GM18909 (cell line): ENCODE measurements around the gene FBLN2.

Experiments
- ATAC-seq: cut with Tn5 transposase; IDR thresholded peaks from one replicate; pipeline ENCODE4 v1.9.1; 2021; ENCODE audit warnings: mild to moderate bottlenecking; ENCODE audit not compliant: unreplicated experiment, poor library complexity

The FBLN2 gene

DNA sequence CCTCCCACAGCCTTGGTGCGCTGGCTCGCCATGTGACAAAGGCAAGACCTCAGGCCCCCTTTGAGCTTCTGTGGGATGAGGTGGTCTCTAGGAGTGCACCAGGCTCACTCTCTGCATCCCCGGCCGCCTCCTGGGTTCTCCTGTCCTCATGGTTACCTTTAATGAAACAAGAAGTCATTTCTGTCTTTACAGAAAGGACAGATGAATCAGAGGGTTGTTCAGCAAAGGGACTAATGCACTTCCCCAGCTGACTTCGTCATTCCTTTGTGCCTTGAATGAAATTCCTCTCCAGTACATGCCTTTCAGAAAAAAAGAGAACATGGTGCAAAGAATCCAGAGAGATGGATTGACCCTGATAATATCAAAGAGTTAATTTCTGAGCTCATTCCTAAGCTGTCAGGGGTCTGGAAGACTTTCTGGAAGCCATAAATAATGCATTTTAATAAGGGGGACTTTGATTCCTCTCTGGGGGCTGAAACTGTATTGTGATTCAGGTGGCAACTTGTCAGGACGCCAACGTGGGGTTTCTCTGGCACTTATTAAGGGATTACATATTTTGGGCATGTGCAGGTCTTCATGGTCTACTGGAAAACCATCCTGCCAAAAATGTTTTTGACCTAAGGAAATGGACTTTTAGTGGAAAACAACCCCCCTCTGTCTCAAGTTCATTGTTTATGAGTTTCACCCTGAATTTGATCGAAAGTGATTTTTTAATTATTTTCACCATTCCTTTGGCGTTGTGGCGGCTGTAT, 122.7 kb downstream of the FBLN2 start:
- ATAC-seq, result no peak

DNA sequence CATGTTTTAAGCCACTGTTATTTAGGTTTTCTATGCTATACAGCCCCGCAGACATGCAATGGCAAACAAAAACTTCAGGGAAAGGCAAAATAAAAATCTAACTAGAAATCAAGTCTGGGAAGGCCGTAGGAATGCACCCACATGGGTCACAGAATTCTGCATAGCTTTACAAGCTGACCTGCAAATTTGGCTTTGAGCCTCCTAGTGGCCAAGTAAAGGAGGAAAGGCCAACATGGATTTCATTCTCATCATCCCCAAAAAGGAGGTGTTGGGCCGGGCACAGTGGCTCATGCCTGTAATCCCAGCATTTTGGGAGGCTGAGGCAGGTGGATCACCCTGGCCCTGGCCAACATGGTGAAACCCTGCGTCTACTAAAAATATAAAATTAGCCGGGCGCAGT, 124.3 kb downstream of the FBLN2 start:
- ATAC-seq, result no peak

DNA sequence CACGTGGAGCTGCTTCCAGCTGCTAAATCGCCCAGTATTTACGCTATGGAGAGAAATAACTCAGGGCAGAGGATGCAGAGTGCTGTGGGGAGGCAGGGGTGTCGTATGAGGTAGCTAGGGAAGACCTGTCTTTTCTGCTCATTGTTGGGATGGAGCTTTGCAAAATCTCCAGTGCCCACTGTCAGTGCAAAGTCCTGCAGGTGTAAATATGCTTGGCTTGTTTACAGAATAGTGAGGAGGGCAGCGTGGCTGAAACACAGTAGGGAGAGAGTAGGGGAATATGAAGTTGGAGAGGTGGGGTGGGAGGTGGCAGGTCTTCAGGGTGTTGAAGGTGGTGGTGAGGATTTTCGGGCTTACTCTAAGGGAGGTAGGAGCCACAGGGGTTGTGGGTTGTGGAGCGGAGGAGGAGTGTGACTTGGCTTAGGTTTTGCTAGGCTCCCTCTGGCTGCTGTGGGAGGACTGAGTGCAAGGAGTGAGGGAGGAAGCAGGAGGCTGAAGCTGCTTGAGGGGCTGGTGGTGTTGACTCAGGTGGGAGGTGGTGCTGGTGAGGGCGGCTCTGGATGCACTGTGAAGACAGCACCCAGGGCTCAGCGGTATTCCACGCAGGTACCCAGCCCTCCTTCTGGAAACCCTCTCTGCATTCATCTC, 125.7 kb downstream of the FBLN2 start:
- ATAC-seq, result no peak

DNA sequence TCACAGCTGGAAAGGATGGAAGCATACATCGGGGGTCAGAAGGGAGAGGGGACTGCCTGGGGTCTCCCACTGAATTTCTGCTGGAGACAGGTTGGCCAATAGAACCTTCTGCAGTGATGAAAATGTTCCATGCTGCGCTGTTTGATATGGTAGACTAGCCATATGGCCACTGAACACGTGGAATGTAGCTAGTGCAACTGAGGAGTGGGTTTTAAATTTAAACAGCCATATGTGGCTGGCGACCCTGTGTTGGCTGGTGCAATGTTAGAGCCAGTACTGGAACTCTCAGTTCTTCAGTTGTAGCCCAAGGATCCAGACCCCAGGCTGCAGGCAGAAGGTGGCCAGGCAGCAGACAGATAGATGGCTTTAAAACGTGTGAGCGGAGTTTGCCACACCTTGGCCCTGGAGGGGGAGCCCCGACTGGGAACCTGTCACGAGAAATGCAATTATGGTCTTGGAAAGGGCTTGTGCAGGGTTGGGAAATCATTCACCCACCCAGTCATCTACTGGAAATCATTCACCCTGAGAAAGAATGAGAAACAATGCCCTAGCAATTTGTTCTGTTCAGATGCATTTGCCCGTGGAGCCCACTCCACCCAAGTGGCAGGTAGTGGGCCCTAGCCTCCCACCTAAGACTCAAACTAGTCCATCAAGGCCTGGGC, 127.6 kb downstream of the FBLN2 start:
- ATAC-seq, result no peak

DNA sequence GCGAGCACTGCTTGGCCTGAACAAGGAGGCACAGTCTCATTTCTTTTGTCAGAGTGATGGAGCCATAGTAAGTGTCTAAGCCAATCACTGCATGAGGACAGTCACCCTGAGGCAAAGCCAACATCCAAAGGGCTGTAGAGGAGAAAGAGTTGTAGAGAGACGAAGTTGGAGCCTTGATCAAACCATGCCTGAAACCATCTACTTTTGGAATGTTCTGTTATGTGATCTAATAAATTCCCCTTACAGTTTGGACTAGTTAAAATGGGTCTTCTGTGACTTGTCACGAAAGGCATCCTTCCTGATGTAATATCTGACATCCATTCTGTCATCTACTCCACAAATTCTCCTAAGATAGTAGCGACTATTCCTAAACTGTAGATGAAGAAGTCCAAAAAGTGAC, 128.3 kb downstream of the FBLN2 start:
- no peak for ATAC-seq

DNA sequence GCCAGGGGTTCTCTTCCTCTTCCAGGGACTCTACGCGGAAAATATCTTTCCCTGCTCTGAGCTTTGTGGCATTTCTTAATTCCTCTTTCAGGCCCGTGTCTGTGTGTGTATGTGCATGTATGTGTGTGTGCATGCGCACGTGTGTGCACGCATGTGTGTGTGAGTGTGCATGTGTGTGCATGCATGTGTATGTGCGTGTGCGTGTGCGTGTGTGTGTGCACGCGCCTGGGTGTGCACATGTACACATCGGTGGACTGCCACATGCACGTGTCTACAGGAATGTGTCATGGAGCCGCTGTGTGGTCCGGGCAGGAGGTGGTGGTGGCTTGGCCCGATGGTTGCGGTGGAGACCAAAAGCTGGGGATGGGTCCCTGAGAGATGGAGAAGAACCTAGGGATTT, 133.0 kb downstream of the FBLN2 start:
- no peak for ATAC-seq

DNA sequence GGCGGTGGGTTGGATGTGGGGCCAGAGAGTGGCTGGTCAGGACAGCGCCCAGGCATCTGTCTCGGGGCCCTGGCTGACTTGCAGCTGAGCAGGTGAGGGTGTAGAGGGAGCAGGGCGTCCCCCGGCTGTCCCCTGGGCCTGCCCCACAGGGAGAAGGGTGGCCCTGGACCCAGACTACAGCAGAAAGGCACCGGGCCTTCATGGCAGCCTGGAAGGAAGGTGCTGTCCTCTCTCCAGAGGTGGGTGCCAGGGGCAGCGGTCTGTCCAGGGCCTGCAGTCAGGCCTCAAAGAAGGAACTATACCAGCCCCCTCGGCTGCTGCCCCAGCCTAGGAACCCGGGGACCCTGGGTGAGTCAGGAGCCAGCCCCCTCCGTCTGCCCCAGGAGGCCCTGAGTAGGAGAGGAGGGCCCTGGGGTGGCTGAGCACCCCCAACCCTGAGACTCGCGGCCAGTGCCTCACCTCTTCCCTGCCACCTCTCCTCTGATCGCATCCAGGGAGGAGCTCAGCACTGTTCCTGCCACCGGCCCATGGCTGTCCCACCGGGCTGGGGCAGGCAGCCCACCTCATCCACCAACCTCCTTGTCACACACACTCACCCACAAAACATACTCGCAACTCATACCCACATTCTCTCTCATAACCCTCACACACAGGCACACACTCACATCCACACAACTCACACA, 133.5 kb downstream of the FBLN2 start:
- ATAC-seq, result no peak

DNA sequence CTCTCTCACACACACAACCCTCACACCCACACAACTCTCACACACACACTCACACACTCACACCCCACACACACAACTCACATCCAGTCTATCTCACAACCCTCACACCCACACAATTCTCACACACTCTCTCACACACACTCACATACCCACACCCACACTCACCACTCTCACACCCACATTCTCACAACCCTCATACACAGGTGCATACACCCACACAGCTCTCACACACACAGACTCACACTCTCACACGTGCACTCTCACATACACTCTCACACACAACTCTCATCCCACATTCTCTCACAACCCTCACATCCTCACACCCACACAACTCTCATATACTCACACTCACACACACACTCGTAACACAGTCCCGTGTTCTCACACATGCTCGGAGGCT, 134.4 kb downstream of the FBLN2 start:
- ATAC-seq, result no peak

DNA sequence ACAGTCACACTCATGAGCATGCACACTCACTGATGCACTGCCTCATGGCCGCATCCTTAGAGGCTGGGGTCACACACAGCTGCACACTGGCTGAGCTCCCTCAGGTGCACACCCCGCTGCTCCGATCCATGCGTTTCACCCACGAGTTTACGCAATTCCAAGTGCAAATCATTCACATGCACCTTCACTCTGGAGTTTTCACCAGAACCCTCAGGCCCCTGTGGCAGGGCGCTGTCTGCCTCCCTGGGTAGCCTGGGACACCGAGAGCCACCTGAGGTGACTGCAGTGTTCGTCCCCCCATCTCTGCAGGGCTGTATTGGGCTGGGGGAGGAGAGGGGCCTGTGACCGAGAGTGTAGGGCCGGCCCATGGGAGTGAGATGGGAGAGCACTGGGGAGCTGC, 134.8 kb downstream of the FBLN2 start:
- ATAC-seq, result no peak

DNA sequence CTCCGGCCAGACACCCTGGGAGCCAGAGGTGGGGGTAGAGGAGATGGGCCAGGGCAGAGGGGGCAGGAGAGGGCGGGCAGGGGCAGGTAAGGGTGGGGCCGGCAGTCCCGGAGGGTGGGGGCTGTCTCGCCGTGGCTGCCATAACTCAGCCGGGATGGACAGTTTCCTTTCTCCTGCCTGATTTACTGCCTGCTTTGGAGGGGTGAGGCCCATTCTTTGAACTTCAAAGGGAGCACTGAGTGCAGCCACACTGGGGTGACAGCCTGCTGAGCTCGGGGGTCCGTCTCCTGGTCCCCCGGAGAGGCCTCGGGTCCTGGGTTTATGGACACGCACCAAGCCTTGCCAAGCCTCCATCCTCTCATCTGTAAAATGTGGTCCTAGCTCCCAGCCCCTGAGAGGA, 135.4 kb downstream of the FBLN2 start:
- no peak for ATAC-seq

DNA sequence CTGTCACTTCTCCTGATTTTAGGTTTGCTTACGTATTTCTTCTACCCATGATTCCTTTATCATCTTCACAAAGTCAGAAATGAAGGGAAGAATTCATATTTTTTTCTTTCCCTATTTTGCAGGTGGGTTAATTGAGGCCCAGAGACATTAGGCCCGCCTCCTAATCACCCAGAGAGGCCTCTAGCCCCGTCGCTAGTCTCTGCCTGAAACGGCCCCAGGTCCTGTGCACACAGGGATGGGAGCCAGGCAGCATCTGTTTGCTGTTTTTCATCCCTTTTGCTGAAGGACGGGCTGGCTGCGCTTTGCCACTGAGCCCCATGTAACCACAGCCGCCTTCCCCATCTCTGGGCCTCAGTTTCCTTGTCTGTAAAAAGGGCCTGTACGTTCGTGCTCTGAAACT, 135.9 kb downstream of the FBLN2 start:
- no peak for ATAC-seq

DNA sequence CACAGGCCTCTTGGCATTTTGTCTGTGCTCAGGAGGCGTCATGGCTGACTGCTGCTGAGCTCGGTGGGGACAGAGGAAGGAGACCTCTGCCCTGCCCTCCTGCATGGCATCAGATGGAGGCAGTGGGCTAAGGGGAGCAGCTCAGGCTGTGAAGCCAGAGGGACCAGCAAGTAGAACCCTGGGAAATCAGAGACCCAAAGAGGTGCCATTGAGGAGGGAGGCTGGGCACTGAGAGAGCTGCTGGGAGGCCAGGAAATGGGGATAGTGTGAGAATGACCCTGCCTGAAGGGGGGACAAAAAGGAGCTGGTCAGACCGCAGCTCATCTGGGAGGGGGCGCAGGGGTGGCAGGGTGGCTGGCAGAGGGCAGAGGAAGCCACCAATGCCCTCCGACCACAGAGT, 136.8 kb downstream of the FBLN2 start:
- ATAC-seq, result no peak

DNA sequence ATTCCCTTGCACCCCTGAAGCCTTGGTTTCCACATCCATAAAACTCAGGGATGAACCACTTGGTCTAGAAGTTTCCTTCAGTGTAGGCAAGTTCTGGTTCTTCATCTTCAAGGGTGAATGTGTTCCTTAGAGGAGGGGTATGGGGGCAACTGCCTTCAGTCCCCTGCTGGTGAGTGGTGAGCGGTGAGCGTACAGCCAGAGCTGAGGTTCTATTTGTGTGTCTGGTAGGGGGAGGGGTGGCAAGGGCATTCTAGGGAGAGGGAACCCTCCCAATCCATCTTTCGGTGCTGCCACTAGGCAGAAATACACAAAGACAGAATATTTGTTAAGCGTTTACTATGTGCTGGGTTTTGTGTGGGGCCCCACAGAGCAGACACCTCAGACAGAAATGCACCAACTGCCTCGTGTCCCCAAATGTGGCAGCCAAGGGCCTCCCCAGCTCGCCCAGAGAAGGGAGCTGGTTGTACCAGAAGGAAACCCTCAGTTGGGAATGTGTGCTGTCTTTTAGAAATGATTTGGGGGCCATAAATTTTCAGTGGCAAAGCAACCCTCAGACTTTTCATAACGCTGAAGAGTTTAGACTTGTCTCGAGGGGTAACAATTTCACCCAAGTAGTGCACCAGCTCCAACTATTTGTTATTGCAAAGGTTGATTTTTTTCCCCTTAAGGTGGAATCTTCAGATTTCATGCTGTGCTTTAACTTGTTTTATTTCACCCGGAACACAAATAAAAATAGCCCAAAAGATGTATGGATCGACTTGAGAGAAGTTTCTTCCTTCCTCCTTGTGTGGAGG, 137.6 kb downstream of the FBLN2 start:
- no peak for ATAC-seq

DNA sequence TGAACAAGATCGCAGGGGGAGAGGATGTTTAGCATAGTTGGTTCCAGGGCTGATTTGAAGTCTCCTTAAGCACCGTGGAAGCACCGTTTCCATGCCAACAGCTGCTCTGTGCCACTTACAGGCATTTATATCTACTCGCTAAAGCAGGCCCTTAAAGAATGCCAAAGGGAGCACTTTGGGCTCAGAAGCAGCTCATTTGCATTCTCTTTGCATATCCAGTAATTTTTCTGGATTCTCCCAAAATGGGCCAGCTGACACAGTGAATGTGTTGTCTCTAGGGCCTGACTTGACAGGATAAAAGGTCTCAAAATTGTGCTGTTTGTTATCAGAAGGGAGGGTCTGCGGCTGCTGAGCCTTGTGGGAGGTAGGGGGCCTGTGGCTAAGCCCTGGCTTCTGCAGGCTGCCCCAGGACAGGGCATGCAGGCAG, 138.6 kb downstream of the FBLN2 start:
- ATAC-seq, result no peak
